Heart left ventricle (tissue), 13 donors: Measurements from ENCODE around the gene FOXN3.
A peak's percentile ranks its signal among the peaks of the same experiment; 100 is the strongest.

Experiments
- CTCF ChIP-seq, 12 donors: fragments of 200-600 bp; sonication (generic) in 4 of 12; IDR thresholded peaks; one replicate each; pipeline versions ENCODE4 v1.5.0 to v1.8.0; 2018 to 2022; ENCODE audit warnings: antibody characterized with exemption in 12 of 12, mild to moderate bottlenecking in 5 of 12
- POLR2A ChIP-seq, 2 donors: fragments of 450-650 bp; IDR thresholded peaks; one replicate each; pipeline ENCODE4 v1.6.1; 2017; ENCODE audit warnings: antibody characterized with exemption in 2 of 2, mild to moderate bottlenecking in 2 of 2, moderate library complexity in 2 of 2
- donor health status: ischemic (EF 13 %, LVEDD 7.1; RV severe dilation, severe dysfunction).
- donor health status: DM: no; HTN: yes; CAD: no.
- donor health status: DM: no; HTN: no; CAD: no.
- donor health status: ischemic (EF 25% LVEDD 6.9; RV normal size, moderate dysfunction).
- donor health status: ischemic (EF 25% LVEDD 5.7; RV mildly dilated, moderate dysfunction).
- donor health status: ischemic (EF 35%, LVEDD 5.7; RV mildly dilated, moderate dysfunction).
- donor health status: nonischemic (EF 11% LVEDD 7.7; RV severe dilation, severe dysfunction).
- donor health status: DM: yes; HTN: yes; CAD: no.
- donor health status: PGD.
- donor health status: ischemic (EF 29% LVEDD 5.4; RV normal size, mild dysfunction).
- donor health status: nonischemic (EF 23%, LVEDD 6.1; RV moderate dilation, normal function).

GRCh38 chr14:89214221-89214965 is 202.6 kb downstream of the FOXN3 start:
- TF ChIP-seq CTCF (IDR thresholded peaks at IDR 0.05) = peak in 9 of 12 donors; percentile 8 to 46 (median 30)
- no peak for TF ChIP-seq POLR2A (IDR thresholded peaks at IDR 0.05)
